Measurements from ENCODE around the gene ACTR8.

ACTR8 gene

GRCh38 chr3:53850895-53851294 is 31.1 kb downstream of the ACTR8 start:
- Histone ChIP-seq H3K27me3 (peaks cover 73% of the 10 kb centered on the region), H3K4me1 (ENCODE audit: control insufficient read depth in 1 of 2, insufficient read depth in 1 of 2, low read depth in 1 of 2, low read length in 1 of 2) (peaks cover 9% of the 10 kb centered on the region in 2 experiments), H3K27ac (no peak overlapping the region), H3K36me3 (no peaks in the 10 kb centered on the region), H3K9me3 (no peaks in the 10 kb centered on the region), H3K4me3 (ENCODE audit: low read depth in 1 of 2, low read length in 1 of 2) (no peak overlapping the region)
- TF ChIP-seq, protein P1, sequence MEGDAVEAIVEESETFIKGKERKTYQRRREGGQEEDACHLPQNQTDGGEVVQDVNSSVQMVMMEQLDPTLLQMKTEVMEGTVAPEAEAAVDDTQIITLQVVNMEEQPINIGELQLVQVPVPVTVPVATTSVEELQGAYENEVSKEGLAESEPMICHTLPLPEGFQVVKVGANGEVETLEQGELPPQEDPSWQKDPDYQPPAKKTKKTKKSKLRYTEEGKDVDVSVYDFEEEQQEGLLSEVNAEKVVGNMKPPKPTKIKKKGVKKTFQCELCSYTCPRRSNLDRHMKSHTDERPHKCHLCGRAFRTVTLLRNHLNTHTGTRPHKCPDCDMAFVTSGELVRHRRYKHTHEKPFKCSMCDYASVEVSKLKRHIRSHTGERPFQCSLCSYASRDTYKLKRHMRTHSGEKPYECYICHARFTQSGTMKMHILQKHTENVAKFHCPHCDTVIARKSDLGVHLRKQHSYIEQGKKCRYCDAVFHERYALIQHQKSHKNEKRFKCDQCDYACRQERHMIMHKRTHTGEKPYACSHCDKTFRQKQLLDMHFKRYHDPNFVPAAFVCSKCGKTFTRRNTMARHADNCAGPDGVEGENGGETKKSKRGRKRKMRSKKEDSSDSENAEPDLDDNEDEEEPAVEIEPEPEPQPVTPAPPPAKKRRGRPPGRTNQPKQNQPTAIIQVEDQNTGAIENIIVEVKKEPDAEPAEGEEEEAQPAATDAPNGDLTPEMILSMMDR (IDR thresholded peaks at IDR 0.05) = no peak

- no peaks in the 10 kb centered on the region for H3K36me3 ChIP-seq
- peaks cover 74% of the 10 kb centered on the region for H3K27me3 ChIP-seq
- TF ChIP-seq, protein P1 (IDR thresholded peaks at IDR 0.05) = no peak
- no peak overlapping the region for H3K4me3 ChIP-seq (ENCODE audit: low read depth in 1 of 2, low read length in 1 of 2)
- peaks cover 15 to 17% of the 10 kb centered on the region in 2 experiments for H3K4me1 ChIP-seq (ENCODE audit: control insufficient read depth in 1 of 2, insufficient read depth in 1 of 2, low read depth in 1 of 2, low read length in 1 of 2)
- H3K27ac ChIP-seq = no peak overlapping the region
- no peaks in the 10 kb centered on the region for H3K9me3 ChIP-seq
These were observed 32.0 kb downstream of the ACTR8 start for GRCh38 chr3:53849916-53850315.

DNA sequence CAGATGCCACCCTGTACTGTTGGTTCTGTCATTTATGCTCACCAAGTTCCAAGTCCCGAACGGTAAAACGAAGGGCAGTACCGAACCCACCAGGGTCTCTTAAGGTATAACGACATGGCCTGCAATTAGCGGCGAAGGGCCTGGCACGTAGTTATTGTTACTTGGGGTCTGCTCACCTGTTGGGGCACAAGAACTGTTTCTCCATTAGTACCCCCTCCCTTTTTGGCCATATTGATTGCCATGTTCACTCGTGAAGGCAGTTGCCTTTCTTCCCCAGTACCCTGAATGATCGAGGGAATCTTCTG is 35.1 kb downstream of the ACTR8 start:
- Histone ChIP-seq H3K9me3 (no peaks in the 10 kb centered on the region), H3K36me3 (no peaks in the 10 kb centered on the region), H3K27ac (no peak overlapping the region), H3K4me3 (ENCODE audit: low read depth in 1 of 2, low read length in 1 of 2) (peak overlapping the region; percentile 57 to 66), H3K27me3 (peaks cover 82% of the 10 kb centered on the region), H3K4me1 (ENCODE audit: control insufficient read depth in 1 of 2, insufficient read depth in 1 of 2, low read depth in 1 of 2, low read length in 1 of 2) (peaks cover 15 to 17% of the 10 kb centered on the region in 2 experiments)
- TF ChIP-seq, protein P1 (IDR thresholded peaks at IDR 0.05) = no peak

DNA sequence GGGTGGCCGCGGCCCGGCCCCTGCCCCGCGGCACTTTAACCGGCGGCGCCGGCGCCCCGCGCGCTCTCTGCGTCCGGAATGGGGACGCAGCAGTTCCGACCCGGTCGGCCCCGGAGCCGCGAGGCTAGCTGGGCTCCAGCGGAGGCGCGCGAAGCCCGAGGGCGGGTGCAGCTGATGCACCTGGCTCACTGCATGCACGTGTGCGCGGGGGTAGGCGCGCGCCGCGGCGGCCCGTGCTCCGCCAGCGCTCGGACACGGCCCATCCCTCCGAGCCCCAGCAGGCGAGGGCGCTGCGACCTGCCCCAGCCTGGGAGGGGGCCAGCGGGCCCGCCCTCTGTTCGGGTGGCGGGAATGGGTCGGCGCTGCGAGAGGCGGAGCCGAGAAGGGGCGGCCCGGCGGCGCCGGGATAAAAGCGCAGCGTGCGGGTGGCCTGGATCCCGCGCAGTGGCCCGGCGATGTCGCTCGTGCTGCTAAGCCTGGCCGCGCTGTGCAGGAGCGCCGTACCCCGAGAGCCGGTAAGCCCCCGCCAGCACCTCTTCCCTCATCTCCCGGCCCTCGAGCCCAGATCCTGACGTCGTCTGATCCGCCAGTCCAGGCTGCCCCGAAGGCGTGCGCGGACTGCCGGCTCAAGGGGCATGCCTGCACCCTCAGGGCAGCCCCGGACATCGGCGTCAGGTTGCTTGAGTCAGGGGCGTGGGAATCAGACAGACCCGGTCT is 35.7 kb downstream of the ACTR8 start, which contains the start of the genes CHDH and IL17RB:
CHDH (minus strand) TSS at position 286 of the 717 bp plus-strand sequence. CDS start 22,411 bp downstream, outside the sequence.
IL17RB (plus strand) TSS at position 435 of the 717 bp plus-strand sequence; CDS start at position 456, 21 bp downstream.
- Histone ChIP-seq H3K4me1 (ENCODE audit: control insufficient read depth in 1 of 2, insufficient read depth in 1 of 2, low read depth in 1 of 2, low read length in 1 of 2) (peaks cover 15 to 17% of the 10 kb centered on the region in 2 experiments), H3K27ac (no peak within 1 kb of the TSS), H3K9me3 (no peaks in the 10 kb centered on the region), H3K4me3 (ENCODE audit: low read depth in 1 of 2, low read length in 1 of 2) (peak within 1 kb of the TSS; percentile 57 to 66), H3K27me3 (peaks cover 79% of the 10 kb centered on the region), H3K36me3 (no peaks in the 10 kb centered on the region)
- TF ChIP-seq, protein P1 (IDR thresholded peaks at IDR 0.05) = no peak

DNA sequence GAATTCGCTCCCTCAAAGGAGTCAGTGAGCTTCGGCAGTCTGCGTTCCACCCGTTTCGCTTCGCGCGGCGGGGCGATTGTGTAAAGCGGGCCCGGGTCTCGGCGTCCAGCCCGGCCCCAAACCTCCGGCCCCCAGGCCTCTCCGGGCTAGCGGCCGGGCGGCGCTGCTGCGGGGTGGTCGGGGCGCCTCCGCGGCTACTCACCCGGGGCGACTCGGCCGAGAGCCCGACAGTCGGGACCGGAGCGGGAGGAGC is 36.1 kb downstream of the ACTR8 start:
- Histone ChIP-seq H3K9me3 (no peaks in the 10 kb centered on the region), H3K27me3 (peaks cover 74% of the 10 kb centered on the region), H3K4me1 (ENCODE audit: control insufficient read depth in 1 of 2, insufficient read depth in 1 of 2, low read depth in 1 of 2, low read length in 1 of 2) (peaks cover 15 to 17% of the 10 kb centered on the region in 2 experiments), H3K27ac (no peak overlapping the region), H3K36me3 (no peaks in the 10 kb centered on the region), H3K4me3 (ENCODE audit: low read depth in 1 of 2, low read length in 1 of 2) (peak overlapping the region; percentile 57 to 66)
- TF ChIP-seq, protein P1 (IDR thresholded peaks at IDR 0.05) = no peak
